NOMO-1 (cell line): Measurements from ENCODE around the gene XPR1.

Source experiments
- DNase-seq, 2 experiments: peaks; one replicate each; lab custom pipeline; 2025; ENCODE audit not compliant: unreplicated experiment in 2 of 2; lab: John Stamatoyannopoulos, UW

XPR1 gene

DNA sequence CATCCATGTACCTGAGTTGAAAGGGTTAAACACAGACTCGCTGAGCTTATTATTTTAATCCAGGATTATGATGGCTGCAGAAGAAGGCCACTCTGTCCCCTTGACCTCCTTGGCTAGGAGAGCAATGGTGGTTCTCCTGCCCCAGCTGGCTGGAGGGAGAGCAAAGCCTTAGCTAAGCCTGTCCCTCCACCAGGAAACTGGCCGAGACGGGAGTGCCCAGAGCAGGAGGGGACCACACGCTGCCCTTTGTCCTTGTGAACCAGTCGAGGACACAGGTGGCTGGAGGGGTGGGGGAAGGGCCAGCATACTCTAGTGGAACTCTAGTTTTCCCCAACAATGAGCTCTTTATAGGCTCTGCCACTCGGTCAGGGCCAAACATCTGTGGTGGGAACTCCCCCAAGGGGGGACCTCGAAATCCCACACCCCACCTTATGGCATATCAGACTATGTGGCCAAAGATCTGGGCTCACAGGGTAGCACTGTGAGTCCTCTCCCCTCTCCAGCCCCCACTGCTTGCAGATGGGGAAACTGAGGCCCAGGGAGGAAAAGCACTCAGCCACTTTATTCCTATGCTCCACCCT lies 293.7 kb downstream of the XPR1 start:
- no peak for DNase-seq

DNA sequence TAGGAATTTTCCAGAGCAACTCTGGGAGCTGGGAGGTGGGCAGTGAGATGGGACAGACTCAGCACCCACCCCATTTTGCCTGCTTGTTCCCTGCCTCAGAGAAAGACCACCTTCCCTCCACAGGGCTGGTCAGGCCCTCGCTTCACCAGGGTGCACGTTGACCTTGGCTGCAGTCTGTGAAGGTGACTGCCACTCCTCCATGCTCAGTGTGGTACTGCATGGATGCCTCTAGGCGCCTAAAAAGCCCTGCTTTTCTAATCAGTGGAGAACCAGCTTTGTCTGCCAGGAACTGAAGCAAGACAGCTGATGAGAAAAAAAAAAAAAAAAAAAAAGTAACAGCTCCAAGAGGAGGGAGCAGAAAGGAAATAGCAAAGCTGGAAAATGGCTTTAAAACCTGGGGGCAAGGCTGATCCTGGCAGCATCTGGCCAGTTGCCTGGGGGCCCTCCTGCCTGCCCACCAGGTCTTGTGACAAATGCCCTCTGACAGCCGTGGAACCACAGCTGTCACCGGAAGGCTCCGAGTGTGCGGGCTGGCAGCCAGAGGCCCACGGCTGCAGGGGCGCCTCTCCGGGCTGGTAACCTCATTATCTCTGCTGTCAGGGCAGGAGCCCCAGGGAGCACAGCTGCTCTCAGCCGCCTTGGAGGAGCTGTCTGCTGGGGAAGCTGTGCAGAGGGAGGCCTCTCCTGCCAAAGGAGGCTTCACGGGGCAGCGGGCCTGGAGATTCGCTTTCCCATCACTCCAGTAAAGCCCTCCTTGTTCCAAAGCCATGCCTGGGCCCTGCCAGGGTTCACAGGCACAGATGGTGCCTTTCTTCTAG lies 294.6 kb downstream of the XPR1 start:
- DNase-seq: peak in 1 of 2 experiments; percentile 14

DNA sequence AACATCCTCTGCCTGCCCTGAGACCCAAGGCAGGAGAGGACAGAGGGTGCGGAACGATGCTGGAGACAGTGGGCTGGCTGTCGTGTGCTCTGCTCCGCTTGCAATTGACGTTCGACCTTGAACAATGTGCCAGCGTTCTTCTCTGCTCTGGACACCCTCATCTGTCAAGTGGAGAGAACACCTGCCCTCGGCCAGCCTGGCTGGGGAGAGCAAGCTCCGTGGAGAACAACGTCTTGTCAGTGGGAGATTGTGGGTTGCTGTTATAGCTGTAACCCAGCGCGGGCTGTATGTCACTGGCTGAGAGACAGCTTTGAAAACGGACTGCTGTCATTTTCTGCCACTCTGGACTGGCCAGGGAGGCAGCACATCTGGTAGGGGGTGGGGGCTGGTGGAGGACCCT lies 295.5 kb downstream of the XPR1 start:
- DNase-seq: no peak

DNA sequence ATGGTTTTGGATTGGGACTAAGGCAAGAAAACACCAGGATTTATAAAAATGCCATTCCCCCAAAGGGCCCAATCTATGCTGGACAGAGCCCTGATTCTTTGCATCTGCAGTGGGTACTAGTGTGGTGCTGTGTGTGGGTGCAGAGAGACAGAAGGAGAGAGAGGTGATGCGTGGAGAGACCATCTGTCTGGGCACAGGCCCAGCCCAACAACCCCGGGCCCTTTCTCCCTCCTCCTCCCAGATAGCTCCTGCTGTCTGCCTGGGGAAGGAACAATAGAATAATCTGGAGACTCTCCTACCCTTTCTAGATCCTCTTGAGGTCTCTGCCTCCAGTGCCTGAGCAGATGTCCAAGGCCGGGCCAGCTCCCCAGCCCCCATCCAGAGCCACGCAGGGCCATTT lies 296.0 kb downstream of the XPR1 start:
- DNase-seq: no peak

DNA sequence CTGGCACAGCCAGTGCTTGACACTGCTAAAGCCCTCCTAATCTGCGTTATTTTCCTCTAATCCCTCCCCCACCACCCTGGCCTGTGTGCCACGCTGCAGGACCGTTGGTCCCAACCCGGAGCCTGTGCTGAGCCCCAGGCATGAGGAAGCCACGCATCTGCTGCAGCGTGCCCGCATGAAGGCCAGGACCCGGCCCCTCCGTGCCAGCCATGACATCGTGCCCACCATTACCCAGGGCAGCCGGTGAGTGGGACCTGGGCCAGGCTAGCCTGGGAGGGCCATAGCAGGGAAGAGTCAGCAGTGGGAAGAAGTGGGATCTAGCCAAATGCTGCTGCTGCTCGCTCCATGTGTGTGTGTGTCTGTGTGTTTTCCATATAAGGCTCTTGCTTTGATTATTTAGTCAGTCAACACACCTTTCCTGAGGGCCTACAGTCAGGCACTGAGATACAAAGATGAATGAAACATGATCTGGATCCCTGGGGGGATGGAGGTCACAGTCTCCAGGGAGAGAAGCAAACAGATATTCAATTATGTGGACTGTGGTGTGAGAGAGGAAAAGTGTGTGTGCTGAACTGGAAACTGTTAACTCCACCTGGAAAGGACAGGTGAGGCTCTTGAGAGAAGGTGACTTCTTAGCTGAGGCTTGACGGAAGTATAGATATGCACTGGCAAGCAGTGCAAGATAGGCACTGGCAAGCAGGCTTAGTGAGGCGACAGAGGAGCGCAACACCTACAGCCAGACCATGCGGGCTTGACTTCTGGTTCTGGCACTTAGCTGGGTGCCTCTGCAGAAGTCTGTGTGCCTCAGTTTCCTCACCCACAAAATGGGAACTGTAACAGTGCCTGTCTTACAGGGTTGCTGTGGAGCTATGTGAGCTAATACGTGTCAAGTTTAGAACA lies 296.8 kb downstream of the XPR1 start:
- DNase-seq: no peak

DNA sequence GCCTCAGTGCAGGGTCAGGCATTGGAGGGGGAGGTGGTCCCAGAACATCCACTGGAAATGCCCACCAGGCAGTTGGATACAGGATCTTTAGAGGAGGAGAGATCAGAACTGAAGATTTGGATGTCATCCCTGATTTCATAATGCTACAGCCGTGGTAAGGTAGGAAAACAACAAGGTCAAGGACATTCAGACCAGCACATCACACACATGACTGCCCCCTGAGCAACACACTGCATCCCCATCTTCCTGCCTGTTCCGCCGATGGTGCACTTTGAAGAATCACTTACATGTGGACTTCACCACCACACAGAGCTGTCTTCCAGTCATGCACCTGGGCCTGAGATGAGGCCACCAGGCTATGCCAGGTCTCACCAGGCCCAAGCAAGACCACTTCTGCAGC lies 297.6 kb downstream of the XPR1 start:
- DNase-seq: no peak

DNA sequence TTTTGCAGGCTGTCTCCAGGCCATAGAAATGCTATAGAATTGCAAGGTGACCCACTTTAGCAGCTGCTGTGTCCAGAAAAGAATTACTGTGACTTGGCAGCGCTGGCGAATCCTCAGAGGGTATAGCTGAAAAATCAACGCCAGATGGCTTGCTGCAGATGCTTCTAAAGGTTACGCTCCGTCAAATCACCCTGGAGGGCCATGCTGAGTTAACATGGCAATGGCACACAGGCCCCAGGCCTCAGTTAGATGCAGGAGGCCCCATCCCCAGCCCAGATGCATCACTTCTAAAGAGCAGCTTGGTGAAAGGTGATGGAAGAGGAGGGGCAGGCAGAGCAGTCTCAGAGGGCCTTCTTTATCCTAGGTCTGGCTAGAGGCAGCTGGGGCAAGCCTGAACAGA lies 298.9 kb downstream of the XPR1 start:
- DNase-seq: no peak

DNA sequence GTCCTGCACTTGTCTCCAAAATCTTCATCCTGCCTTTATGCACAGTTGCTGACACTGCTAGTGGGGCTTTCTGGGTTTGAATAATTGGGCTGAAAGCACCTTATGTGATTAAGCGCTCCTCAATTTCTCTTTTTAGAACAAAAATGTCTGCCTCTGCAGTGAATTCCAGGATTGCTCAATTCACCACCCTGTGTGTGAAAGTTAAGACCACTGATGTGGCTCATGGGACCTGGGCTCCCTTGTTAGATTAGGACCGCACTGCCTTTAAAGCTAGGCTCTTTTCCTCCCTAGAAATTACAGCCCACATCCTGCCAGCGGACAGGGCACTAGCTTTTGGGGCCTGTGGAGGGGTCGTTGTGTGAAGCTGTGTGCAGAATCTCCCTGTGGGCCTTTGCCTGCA lies 299.7 kb downstream of the XPR1 start:
- DNase-seq: no peak

DNA sequence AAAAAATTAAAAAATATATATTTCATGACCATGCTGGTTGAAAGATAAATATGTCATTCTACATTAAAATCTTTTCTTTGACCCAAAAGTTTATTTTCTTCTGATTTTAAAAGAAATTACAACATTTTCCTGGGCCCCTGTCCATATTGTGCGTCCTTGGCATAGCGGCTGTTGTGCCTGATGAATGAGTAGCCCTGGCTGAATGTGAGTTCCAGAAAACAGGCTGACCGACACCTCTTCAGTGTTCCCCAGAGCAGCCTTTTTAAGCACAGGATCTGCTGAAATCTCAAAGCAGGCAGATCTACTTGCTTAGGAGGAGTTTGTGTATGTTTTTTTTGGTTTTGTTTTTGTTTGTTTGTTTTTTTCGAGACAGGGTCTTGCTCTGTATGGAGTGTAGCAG lies 300.6 kb downstream of the XPR1 start:
- DNase-seq: no peak

DNA sequence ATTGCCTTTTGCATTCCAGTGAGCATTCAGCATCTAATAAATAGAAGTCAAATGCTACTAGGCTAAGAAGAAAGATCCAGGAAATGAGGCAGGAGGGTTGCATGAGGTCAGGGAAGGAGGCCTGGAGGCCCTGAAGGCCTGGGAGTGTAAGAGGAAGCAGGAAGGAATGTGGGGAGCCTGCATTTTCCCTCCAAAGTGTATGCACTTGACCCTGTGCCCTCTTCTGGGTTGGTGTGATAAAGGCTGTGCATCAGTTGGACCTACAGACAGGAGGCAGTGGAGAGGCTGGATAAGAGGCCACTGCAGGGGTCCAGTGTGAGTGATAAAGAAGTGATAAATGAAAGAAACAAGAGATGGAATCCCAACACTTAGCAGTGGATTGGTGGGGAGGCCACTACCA lies 301.3 kb downstream of the XPR1 start:
- DNase-seq: no peak

DNA sequence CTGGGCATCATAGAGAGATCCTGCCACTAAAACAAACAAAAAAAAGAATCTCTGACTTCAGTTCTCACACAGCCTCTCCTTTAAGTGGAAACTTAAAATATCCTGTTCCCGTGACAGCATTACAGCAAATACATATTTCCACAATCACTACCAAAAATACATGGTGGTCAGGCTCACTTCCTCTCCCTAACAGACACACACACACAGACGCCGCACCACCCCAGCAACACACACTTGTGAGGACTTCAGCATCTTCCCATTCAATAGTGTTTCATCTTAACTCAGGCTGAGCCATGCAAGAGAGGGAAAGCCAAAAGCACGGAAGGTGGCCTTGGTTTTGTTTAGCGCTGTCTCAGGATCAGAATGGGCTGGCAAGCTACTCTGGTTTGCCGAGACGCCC lies 302.7 kb downstream of the XPR1 start:
- DNase-seq: peak; percentile 73 to 89

DNA sequence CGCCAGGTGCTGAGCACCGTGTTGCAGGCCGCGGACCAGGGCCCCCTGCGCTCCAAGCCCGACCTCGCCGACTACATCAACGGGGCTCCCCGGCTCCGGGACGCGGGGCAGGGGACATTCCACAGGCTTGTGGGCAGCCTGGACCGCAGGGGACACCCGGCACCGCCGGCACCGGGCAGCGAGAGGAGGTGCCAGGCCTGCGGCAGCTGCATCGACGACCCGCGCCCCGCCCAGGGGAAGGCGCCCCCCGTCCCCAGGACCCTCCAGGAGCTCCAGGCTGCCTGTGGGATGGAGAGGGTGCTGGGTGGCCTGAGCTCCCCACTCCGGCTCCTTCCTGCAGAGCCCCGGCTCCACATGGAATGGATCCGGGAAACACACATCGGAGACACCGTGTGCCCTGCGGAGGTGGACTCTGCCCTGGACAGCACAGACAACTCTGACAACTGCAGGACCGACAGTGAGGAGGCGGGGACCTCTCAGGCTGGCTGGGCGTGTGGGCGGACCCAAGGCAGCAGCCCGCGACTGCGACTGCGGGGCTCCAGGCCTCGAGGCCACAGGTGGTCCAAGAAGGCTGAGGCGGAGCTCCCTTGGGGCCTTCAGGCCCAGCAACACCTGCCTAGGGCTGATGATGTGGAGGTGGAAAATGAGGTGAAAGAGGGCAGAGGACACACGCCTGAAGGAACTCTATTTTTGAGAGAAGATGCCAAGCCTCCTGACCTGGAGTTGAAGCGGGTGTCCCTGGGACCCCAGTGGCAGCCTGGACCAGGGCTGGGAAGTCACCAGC lies 303.7 kb downstream of the XPR1 start:
- DNase-seq: no peak

DNA sequence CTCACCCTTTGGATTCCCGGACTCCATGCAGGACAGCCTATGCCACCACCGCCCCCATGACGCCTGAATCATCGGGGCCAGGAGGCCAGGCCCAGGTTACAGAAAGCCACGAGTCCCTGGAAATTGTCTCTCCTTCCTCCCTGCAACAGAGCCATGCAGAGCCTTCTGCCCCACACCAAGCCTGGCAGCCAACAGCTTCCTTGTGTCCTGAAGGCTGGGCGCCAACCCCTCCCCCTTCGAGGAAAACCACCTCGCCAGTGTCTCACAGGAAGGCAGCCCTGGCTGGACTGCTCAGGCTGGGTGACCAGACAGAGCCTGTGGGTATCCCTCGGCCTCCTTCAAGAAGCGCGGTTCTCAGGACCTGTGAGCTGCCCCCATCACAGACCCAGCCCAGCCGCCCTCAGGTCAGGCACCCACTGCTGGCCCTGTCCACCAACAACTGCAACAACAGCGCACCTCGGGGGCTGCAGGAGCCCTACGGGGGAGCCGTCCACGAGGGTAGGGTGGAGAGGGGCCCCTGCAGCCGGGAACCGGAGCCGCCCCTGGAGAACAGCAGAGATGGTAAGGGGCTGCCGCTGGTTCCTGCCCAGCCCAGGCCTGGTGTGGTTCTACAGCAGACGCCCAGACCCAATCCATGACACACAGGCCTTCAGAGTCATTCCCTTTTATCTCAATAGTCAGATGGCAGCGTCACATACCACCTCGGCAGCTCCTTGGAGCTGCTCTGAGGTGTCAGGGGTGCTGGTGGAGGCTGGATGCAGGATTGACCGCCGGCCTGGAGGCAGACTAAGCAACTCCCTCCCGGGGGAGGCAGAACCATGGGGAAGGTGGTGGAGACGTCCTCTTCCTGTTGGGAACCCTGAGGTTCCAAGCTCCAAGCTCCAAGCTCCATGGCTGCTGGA lies 304.5 kb downstream of the XPR1 start:
- DNase-seq: no peak

DNA sequence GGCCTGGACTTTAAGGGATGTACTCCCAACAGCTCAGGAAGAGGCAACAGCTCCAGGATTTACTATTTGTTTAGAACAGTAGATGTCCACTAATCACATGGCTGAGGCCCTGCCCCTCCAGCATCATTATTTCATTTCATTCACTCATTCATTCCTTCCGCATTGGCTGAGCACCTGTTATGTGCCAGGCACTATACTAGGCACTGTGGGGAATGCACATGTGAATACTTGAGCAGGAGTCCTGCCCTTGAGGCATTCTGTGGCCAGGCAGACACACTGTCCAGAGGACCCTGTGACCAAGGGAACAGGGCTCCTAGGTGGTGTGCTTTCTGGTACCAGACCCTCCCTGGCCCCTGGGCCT lies 305.2 kb downstream of the XPR1 start:
- no peak for DNase-seq

DNA sequence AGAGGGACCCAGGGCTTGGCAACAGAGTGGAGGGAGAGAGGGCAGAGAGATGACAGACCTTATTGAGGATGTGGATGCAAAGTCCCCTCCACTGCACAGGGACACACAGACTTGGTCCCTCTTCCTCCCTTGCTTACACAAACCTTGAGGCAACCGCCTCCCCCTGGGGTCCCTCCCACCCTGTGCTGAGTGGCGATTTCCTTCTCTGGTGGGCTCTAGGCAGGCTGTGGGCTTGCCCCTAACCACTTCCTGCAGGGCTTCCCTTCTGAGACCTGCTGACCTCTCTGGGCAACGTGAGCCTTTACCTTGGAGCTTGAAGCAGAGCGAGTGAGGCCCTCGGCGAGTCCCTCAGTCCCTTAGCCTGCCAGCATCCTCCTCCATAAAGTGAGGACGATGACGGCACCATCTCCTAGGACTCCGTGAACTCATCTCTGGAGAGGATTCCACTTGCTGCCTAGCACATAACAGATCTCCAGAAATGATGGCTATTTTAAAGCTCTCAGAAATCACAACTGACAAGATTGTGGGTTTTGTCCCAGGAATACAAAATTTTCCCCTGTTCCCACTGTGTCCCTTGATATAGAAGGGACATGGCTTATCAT lies 305.9 kb downstream of the XPR1 start:
- DNase-seq: no peak

DNA sequence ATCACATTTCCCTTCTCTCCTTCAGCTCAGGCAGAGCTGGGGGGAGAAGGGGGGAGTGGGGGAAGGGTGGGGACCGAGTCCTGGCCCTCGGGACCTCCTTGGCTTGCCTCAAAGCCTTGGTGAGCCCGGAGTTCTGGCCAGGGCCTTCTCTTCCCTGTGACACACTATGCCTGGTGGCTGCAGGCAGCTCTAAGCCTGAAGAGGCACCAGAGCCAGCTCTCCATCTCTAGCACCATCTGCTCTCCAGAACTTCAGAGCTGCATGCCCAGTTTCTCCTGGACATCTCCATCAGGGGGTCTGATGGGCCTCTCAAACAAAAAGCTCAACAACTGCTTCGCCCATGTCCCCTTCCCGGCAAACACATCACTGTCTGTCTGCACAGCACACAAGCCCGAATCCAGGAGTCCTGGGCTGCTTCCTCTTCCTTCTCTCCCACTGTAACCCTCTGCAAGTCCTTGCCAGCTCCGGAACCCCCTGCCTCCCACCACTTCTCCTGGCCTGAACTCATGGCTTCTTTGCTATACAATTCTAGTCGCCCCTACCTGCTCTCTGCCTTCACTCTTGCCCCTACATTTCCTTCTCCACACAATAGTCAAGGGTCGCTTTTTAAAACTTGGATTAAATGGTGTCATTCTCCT lies 307.4 kb downstream of the XPR1 start:
- DNase-seq: no peak

DNA sequence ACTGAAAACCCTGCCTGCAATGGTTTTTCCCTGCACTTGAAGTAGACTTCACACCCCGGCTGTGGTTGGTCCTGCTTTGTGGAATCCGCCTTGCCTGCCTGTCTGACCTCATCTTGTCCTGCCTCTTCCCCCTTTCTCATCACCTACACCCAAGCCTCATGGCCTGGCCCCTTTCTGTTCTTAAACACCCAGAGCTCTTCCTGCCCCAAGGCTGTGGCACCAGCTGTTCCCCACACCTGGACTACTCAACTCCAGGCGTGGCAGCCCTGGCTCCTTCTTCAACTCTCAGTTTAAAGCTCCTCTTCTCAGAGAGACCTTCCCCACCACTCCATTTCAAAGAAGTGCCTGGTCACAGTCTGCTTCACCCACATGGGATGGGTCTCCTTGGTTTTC lies 307.9 kb downstream of the XPR1 start:
- DNase-seq: no peak
